Astrocyte of the spinal cord (primary cell): ENCODE data around the gene ISLR2.

Experiments used
- DNase-seq: peaks from one replicate; pipeline ENCODE4 v3.0.0; 2011; ENCODE audit warnings: low read depth, low spot score
- H3K4me3 ChIP-seq: 2 replicates; pipeline ENCODE4 v1.5.1; 2011; ENCODE audit warnings: low read depth, mild to moderate bottlenecking, low read length, moderate library complexity
- in situ Hi-C: cut with HindIII; loops from 2 replicates; pipeline ENCODE4 v1.10.0; 2017; ENCODE audit warnings: low sequenced_read_pairs
- TF ChIP-seq, protein P1 (sequence below): IDR thresholded peaks from 2 replicates; pipeline ENCODE4 v1.5.1; 2012; ENCODE audit warnings: low read depth, mild to moderate bottlenecking, low read length, inconsistent platforms

The ISLR2 gene

DNA sequence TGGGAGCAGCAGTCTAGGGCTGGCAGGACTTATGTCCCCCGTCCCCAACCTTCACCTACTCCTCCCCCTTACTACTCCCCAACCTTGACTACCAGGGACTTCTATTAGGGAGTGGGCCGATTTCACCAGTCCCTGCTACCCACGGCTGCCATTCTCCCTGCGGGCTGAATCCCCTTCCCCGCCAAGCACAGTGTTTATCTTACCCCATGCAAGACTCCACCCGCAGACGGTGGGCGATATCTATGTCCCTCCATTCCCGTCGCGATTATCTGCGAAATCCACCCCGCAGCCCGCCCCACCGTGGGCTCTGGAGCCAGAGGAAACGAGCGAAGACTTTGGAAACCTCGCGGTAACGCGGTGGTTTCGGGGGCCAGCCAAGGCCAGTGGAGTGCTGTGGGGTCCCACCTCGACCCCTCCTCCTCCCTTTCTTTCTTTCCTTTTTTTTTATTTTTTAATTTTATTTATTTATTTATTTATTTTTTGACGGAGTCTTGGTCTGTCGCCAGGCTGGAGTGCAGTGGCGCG is 4.7 kb downstream of the ISLR2 start:
- DNase-seq = no peak
- TF ChIP-seq, protein P1, sequence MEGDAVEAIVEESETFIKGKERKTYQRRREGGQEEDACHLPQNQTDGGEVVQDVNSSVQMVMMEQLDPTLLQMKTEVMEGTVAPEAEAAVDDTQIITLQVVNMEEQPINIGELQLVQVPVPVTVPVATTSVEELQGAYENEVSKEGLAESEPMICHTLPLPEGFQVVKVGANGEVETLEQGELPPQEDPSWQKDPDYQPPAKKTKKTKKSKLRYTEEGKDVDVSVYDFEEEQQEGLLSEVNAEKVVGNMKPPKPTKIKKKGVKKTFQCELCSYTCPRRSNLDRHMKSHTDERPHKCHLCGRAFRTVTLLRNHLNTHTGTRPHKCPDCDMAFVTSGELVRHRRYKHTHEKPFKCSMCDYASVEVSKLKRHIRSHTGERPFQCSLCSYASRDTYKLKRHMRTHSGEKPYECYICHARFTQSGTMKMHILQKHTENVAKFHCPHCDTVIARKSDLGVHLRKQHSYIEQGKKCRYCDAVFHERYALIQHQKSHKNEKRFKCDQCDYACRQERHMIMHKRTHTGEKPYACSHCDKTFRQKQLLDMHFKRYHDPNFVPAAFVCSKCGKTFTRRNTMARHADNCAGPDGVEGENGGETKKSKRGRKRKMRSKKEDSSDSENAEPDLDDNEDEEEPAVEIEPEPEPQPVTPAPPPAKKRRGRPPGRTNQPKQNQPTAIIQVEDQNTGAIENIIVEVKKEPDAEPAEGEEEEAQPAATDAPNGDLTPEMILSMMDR = no peak
- no peak overlapping the region for H3K4me3 ChIP-seq
- in situ Hi-C loops = no loop called here

DNA sequence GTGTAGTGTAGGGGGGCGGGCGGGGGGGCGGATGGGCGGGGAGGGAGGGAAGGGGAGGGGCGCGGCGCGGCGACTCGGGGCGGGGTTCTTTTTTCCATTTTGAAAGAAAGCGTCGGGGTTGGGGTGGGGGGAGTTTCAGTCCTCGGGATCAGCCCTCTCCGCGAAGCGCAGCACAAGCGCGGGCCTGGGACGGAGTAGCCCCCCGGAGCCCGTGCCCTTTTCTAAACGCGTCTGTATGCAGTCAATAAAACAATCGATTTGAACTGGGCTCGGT is 6.1 kb downstream of the ISLR2 start:
- H3K4me3 ChIP-seq = peak overlapping the region; percentile 40
- DNase-seq = no peak
- in situ Hi-C loops = no loop called here
- TF ChIP-seq, protein P1 = no peak

DNA sequence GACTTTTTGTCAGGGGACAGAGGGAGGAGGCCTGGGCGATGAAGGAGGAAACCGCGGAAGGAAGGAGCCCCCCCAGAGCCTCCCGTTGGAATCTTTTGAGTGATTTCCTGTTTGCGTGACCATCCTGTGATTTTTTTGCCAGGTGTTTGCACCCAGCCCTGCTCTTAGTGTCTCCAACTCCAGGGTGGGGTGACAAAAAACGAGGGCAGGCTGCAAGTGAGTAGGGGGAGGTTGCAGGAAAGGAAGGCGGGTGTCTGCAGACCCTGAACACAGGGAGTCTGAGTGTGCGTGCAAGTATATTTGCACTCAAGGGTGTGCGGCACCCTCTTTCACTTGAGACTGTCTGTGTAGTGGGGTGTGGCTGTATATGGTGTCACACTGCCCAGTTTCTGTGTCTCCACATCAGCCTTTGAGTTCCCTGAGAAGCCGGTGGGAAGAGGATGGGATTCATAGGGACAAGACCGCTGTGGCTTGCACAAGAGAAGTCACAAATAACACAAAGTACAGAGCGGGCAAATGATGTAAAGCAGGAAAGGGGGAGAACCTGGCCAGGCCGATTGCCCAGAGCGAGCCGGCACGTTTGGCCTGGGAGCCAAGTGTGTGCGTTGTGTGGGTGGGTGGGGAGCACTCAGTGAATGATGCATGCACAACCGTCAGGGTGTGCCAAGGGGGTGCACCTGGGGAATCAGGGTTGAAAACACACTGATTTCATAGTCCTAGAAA is 6.6 kb downstream of the ISLR2 start:
- peak overlapping the region; percentile 40 for H3K4me3 ChIP-seq
- in situ Hi-C loops = no loop called here
- TF ChIP-seq, protein P1 = no peak
- no peak for DNase-seq

DNA sequence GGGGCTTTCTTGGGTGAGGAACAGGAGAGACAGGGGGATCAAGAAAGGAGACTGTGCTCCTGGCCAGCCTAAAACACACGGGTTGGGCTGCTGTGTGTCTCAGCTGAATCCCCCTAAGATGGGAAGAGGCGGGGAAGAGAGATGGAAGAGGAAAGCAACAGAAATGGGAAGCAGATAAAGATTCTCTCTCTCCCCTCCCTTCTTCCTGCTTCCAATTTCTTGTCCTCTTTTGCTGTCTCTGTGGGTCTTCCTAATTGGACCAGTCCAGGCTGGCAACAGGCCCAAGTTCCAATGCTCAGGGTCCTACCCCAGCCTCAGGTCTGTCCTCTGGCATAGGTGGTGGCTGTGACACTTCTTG is 7.1 kb downstream of the ISLR2 start:
- DNase-seq = no peak
- TF ChIP-seq, protein P1 = no peak
- in situ Hi-C loops = no loop called here
- H3K4me3 ChIP-seq = no peak overlapping the region

DNA sequence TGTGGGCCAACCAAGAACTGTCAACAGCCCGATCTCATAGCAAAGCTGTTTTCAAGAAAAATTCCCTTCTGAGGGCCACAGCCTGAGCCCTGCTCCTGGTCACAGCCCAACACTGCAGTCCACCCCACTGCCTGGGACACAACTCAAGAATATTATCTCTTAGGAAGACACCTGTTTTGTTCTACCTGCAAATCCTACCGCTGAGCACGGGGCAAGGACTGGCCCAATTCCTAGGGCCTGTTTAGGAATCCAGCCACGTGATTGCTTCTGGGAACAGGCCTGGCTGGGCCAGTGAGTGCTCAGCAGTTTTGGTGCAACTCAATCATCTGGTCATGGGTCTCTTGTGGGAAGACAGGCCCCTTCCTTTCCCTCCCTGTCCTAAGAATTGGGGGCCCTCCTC is 8.3 kb downstream of the ISLR2 start:
- in situ Hi-C loops = no loop called here
- no peak for DNase-seq
- H3K4me3 ChIP-seq = no peak overlapping the region
- TF ChIP-seq, protein P1 = no peak

DNA sequence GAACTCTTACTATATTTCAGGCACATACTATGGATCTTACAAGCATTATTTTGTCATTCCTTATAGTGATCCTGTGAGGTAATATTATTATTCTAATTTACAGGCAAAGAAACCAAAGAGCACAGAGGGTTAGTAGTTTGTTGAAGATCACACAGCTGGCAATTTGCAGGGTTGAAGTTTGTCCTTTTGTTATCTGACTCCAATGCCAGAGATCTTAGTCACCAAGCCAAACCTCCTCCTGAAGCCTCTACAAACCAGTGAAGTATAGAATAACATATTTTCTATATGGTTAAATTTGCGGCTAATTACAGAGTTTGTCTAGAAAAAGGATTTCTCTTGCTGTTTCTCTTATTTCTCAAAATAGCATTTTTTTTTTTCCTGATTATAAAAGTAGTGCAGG is 11.2 kb downstream of the ISLR2 start:
- no peak overlapping the region for H3K4me3 ChIP-seq
- TF ChIP-seq, protein P1 = no peak

More for the DNA sequence above, 11.2 kb downstream of the ISLR2 start:
- DNase-seq = peak; percentile 18
- in situ Hi-C loops = no loop called here
